GM18873 (cell line): ENCODE data around the gene RNF223.
"Not testable (repeated sequence)": the region's sequence is repeated elsewhere in the genome, so short reads cannot be mapped to it uniquely, and the experiment has no call there.

Experiments used
- ATAC-seq: cut with Tn5 transposase; IDR thresholded peaks from one replicate; pipeline ENCODE4 v1.9.1; 2021; ENCODE audit warnings: mild to moderate bottlenecking, moderate library complexity, moderate number of reproducible peaks; ENCODE audit not compliant: unreplicated experiment, low FRiP score

RNF223 gene

DNA sequence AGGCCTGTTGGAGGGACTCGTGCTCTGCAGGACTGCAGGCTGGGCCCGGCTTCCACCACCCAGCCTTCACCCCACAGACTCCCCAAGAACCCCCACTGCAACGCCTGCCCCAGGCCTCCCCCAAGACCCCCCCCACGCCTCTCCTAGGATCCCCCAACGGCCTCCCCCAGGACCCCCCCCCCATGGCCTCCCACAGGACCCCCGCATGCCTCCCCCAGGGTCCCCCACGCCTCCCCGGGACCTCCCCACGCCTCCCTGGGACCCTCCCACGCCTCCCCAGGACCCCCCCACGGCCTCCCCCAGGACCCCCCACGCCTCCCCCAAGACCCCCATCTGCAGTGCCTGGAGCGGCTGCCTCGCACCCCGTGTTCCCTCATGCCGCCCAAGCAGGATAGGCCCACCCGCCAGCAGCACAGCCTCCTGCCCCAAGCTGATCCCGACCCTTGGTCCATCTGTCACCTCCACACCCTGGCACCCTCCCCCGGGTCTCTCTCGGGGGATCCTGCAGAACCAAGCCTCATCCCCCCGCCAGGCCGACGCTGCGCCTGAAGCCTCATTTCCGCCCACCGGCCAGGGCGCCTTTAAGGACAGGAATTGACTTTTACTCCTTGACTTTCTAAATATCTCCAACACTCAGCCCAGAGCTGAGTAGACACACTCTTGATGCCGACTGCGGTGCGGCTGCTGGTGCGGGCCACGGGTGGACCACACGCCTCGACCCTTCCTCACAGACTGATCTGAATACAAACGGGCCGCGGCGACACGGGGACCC lies 14.1 kb upstream of the RNF223 start:
- ATAC-seq: no peak

DNA sequence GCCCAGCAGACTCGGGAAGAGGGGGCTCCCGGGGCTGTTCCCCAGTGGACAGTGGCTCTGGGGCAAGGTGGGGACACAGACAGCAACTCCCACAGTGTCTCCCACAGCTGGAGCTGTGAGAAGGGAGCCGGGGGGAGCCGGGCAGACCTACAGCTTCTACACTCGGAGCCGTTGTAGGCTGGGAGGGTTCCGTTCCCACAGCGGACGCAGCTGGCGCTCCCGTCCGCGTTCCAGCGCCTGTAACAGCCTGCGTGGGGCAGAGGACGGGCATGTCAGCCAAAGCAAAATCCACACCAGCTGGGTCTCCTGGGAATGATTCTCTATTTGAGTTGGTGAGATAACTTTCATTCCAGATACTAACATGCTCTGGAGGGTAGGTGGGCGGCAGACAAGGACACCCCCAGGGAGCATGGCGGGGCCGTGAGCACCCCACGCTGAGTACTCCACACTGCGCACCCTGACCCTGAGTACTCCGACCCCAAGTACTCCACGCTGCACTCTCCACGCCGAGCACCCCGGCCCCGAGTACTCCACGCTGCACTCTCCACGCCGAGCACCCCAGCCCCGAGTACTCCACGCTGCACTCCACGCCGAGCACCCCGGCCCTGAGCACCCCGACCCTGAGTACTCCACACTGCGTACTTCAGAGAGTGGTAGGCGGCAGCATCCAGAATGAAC lies 13.4 kb upstream of the RNF223 start:
- ATAC-seq: no peak

DNA sequence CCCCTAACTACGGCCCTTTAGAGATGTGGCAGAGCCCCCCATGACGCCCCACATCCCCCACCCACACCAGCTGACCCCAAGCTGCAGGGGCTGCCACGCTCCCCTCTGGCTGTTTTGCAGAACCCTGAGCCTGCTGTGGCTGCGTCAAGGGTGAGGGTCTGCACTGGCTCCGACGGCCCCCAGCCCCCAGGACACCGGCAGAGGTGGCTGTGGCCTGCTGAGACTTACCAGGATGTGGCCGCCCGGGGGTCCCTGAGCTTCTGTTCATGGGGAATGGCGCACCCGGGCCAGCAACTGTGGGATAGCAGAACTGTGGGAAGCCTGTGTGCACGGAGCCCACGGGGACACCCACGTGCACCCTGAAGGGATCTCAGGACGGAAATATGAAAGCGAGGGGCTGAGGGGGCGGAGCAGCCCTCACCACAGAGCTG lies 12.8 kb upstream of the RNF223 start:
- no peak for ATAC-seq

DNA sequence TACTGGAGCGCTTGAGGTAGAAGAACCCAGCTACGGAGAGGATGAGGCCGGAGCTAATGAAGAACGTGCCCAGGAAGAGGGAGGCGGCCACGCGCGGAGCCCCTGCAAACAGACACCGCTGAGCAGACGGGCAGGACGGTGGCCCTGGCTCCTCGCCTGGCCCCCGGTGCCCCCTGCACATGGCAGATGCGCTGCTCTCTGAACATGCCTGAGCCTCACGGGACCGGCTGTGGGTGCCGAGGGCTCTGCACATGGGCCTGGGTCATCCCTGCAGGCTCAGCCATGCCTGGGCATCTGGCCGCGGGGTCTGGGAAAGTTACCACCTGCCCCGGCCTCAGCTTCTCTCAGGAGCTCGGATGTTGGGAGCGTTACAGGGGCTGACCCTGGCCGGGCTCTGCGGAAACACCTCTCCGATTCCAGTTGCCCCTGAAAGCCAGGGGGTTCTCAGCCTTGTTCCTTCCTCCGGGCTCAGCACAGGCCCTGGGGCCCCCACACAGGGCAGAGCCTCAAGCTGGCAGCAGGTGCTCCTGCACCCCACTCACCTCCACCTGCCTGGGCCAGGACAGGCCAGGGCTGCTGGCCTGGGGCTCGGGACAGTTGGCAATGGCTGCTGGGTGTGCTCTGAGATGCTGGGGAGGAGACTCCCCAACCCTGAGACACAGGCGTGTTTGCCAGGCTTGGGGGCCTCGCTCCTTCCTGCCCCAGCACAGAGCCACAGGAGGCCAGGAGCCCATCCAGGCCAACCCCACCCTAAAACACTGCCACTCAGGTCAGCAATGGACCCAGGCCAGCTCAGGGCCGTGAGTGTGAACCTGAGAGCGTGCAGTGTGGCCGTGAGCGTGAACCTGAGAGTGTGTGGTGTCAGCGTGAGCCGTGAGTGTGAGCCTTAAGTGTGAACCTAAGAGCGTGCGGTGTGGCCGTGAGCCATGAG lies 12.1 kb upstream of the RNF223 start:
- ATAC-seq: no peak

DNA sequence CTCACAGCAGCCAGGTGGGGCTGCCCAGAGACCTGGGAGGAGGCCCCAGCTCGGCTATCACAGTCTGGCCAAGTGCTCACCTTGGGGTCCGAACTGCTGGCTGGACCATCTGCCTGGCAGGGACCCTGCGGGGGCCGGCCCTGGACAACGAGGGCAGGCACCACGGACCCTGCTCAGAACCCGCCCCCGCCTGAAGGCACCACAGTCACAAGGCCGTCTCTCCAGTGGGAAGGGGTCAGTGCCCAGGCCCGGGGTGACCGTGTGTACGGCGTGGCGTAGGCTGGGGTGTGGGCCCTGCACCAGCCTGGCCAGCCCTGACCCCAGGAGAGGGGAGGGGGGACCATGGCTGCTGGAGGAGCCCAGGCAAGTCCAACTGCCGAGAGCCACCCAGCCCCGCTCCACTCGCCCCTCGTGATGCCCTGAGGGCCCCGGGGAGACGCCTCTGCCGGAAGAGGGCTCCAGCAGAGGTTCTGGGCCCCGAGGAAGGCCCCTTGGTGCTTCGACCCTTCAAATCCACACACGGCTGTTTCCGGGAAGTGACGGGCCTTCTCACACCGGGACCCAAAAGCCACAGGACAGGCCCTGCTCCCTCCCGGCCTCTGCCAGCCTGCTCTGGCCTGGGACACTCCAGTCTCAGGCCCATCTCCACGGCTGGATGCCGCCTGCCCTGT lies 11.2 kb upstream of the RNF223 start:
- ATAC-seq: no peak

DNA sequence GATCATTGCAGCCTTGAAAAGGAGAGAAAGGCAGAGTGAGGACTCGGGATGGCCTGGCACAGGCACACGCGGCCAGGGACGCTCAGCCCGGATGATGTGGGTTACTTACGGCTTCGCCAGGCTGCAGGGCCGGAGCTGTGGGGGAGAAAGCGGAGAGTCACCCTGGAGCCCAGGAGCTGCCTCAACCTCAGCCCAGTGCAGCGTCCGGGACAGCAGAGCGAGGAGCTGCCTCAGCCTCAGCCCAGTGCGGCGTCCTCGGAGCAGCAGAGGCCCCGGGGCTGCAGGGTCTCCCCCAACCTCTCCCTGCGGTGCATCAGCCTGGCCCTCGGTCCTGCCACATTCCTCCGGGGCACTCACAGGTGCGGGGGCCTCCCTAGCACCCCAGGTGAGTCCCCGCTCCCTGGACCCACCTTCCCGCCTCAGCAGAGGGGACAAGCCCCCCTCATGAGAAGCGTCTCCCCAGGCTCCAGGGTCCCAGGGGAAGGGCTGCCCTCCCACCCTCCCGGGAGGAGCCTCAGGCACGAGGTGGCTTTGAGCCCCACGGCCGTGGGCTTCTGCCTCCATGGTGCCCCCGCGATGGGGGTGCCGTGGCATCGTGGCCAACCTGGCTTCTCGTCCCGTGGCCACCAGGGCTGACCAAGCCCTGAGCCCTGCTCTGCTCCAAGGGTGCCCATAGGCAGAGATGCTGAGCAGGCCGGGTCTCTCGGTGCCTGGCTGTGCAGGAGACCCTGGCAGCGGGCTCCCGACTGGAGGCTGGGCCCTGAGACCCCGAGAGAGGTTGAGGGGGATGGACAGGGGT lies 10.5 kb upstream of the RNF223 start:
- ATAC-seq: no peak

DNA sequence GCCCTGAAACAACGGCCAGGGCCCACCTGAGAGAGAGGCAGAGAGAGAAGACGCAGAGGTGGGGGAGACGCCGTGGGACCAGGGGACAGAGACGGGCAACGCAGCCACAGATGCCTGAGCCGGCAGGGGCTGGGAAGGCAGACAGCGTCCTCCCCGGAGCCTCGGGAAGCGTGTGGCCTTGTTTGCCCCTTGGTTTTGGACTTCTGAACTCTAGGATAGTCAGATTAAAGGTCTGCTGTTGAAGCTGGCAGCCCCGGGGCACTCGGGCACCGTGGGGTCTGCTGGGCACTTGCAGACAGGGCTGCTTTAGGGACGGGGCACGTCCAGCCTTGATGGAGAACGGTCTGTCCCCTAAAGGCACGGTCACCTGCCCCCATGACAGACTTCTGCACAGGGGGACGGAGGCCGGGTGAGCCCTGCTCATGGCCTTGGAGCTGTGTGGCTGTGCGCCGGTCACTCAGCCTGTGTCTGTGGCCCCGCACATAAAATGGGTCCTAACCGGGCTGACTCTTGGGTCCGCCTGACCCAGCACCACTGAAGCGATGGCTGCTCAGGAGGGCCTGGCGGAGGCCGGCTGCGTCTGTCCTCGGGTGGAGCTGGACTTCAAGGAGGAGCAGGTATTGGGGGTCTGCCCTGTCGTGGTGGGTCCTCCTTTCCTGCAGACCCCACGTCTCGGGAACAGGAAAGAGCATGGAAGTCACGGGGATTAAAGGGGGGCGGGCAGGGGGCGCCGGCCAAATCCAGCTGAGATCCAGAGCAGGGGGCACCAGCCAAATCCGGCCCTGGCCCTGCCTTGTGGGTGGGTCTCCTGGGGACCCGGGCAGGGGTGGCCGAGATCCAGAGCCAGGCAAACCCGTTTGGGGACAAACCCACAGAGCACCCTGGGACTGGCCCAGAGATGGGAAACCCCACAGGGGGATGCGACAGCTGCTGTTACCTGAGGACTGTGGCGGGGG lies 9.6 kb upstream of the RNF223 start:
- no peak for ATAC-seq

DNA sequence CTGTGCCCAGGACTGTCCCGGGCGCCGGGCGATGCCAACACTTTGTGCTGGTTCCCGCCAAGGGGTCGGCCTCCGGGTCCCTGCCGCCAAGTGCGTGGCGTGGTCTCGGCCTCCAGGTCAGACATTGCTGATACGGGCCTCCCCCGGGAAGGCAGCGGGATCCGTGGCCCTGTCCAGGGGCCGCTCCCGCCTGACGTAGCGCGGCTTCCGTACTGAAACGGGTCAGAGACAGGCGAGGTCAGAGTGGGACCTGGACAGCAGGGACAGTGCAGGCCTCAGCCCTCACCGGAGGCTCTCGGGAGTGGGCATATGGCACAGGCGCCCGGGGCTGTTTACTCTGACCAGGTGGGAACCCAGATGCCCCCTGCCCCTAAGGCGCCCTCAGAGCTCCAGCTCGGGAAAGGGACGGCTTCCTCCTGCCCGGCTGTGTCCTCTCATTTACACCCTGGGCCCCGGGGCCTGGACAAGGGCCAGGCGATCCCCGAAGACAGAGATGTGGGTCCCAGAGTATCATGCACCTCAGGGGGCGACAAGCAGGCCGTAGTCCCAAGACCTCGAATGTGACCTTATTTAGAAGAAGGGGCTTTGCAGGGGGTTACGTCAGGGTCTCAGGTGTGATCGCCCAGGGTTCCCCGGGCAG lies 8.8 kb upstream of the RNF223 start:
- no peak for ATAC-seq

DNA sequence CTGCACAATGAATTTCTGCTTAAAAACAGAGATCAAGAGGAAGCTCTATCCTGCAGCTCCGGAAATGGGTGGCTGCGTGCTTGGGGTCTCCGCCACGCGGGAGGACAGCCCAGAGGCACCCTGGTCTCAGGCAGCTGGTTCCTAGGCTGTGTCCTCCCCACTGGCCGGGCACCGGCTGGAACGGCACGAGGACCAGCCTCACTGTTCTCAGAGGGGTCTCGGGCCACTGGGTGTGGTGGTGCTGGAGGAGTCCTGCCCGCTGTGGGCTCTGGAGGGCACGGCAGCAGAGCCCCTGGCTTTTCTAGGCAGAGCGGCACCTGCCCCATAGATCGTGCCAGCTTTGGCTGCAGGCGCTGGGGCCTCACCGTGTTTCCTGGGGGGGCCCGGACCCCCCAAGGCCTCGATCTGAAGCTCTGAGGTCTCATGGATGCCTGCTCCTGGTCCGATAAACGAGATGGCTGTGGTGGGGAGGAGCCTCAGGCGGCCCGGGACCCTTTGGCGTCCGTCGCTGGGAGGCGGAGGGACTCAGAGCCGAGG lies 8.2 kb upstream of the RNF223 start:
- no peak for ATAC-seq

DNA sequence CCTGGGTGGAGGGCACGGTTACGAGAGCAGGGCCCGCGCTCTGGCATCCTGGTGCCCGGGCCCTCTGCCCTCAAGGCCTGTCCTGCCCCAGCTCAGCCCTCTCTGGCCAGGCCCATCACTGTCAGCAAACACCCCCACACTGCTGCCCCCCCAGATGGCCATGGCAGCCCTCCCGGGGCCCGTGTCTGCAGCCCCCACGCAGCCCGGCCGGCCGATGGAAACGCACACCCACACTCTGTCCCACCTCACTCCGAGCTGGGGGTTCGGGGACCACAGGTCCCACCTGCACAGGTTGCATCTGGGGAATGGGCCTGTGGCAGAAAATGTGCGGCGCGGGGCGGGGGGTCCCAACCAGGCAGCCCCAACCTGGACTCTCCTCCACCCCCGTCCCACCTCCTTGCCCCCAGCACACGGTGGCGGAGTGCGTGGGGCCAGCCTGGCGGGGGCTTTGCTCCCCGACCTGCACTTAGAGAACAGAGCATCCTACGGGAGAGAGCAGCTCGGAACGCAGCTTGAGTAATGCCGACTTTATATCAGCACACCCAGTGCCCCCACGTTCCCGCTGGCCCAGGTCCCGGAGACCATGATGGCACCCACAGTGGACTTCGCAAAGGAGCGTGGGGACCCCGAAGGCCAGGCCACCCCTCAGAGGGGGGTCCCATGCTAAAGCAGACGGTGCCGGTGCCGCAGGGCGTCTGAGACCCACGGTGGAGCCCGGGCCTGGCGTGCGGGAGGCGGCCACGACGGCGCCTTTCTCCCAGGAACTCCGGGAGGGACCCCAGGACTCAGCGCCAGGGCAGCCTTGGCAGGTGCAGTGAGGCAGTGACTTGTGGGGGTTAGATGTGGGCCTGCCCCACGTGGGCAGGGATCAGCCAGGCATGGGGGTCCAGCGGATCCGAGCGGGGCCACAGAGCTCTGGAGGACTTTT lies 7.5 kb upstream of the RNF223 start:
- no peak for ATAC-seq

DNA sequence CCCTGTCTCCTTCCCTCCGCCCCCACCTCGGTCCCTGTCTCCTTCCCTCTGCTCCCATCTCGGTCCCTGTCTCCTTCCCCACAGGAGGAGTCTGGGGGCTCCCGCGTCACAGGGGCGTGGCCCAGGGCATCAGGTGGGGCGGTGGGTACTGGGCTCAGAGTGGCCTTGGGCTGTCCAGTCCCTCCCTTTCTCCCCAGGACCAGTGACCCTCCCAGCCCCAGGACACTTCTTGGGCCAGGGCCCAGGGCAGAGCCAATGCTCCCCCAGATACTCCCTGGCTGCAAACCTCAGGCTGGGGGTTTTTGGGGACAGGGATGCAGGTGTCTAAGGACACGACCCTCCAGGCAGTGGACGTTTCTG lies 6.8 kb upstream of the RNF223 start:
- no peak for ATAC-seq

DNA sequence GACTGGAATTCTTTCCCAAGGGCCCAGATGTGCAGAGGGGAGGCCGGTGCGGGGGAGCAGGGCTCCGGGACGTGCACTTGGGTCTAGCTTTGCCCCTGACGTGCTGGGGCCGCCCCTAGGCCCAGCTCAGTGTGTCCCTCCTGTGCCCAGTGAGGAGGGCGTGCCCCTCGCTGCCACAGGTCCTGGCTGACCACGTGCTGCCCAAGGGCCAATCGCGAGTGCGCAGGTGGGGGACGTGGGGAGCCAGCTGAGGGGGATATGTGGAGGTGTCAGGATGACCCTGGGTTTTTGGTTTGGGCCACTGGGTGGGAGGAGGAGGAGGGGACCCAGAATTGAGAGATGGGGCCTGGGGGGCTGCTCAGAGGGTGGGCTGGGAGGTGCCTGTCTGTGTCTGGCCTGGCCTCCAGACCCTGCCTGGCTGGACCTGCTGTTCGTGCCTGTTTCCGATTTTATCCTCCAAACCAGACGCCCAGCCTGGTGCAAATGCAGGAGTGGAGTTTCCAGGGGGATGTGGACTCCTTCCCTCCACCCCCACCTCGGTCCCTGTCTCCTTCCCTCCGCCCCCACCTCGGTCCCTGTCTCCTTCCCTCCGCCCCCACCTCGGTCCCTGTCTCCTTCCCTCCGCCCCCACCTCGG lies 6.1 kb upstream of the RNF223 start:
- no peak for ATAC-seq

DNA sequence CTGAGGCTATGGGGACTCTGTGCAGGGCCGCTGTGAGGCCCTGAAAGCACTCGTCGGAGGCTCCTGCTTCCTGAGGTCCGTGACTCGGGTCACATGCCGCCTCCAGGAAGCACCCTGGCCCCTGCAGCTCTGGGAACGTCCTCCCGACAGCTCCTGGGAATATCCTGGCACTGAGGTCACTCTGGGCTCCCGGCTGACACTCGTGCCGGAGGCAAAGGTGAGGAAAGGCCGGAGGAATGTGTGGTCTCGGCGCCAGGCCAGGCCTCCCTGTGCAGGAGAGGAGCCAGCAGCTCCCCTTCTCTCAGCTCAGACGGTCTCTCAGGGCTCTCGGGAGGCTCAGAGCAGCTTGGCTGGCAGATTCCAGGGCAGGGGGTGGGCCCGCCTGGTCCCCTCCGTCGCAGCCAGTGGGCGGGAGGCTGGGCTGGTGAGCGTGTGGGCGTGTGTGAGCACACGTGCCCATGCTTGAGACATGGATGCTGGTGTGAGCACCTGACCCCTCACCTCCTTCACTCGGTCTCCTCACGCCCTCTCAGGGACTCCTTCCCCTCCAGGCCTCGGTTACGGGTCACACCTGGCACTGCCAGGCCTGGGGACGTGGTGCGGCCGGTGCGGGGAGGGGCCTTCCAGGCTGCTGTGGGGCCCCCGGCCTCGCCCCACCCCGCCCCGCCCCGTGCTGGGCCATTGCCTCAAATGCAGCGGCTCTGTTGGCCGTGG lies 5.5 kb upstream of the RNF223 start:
- no peak for ATAC-seq

DNA sequence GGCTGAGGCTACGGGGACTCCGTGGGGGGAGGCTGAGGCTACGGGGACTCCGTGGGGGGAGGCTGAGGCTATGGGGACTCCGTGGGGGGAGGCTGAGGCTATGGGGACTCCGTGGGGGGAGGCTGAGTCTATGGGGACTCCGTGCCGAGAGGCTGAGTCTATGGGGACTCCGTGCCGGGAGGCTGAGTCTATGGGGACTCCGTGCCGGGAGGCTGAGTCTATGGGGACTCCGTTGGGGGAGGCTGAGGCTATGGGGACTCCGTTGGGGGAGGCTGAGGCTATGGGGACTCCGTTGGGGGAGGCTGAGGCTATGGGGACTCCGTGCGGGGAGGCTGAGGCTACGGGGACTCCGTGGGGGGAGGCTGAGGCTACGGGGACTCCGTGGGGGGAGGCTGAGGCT lies 3.3 kb upstream of the RNF223 start:
- not testable (repeated sequence) for ATAC-seq

DNA sequence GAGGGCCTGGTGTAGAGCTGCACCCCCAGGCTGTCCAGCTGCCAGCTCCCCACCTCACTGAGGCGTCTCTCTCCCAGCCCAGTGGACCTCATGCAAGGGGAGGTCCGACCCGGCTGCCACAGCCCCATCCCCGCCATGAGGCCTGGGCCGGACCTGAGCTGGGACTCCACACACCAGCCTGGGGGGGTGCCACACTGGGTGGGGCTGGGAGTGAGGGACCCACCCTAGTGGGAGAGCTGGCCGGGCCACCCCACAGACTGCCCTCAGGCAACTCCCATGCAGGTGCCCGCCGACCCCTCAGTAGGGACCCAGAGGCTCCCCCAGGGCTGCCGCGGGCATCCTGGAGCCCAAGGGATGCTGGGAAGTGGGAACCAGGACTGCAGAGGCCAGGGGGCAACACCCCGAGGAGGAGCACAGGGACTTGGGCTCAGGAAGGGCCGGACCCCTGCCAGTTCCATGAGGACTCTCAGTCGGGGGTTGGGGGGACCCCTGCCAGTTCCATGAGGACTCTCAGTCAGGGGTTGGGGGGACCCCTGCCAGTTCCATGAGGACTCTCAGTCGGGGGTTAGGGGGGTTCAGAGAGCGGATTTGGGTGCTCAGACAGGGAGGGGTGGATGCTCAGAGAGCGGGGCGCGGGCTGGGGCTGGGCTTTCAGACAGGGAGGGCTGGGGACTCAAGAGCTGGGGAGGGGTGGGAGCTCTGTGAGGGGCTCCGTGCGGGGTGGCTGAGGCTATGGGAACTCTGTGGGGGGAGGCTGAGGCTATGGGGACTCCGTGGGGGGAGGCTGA lies 1.2 kb upstream of the RNF223 start:
- ATAC-seq: no peak
